Measurements from ENCODE around the gene EPC2.
"Not testable (repeated sequence)": the region's sequence is repeated elsewhere in the genome, so short reads cannot be mapped to it uniquely, and the experiment has no call there.

Gene EPC2

GRCh38 chr2:148642891-148643416 lies 1.6 kb upstream of the EPC2 start:
- DNase-seq: no peak

GRCh38 chr2:148643421-148643820 lies 1.1 kb upstream of the EPC2 start:
- no peak for DNase-seq

- DNase-seq: peak; percentile 59 to 63
Measured at GRCh38 chr2:148644883-148645538, 460 bp downstream of the EPC2 start.

- DNase-seq: peak in 1 of 2 experiments; percentile 19
Measured at GRCh38 chr2:148645539-148646230, 1.1 kb downstream of the EPC2 start.

DNA sequence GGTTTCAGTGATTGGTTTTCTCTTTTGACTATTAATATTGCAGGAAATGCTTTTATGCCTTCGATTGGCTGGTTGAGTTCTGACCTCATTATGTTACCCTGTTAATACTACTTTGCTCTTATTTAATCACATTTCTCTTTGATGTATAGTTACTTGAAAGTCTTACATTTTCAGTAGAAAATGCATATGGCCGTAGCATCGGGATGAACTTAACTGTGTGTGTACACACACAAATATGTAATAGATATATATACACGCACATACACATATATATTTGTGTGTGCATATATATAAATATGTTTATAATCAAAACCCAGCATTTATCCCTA lies 1.6 kb downstream of the EPC2 start:
- DNase-seq: peak in 1 of 2 experiments; percentile 49

- DNase-seq: not testable (repeated sequence)
Measured at GRCh38 chr2:148647711-148648110, 3.2 kb downstream of the EPC2 start.

- no peak for DNase-seq
Measured at GRCh38 chr2:148649936-148650335, 5.4 kb downstream of the EPC2 start.

- no peak for DNase-seq
Measured at GRCh38 chr2:148650881-148651280, 6.3 kb downstream of the EPC2 start.

GRCh38 chr2:148651972-148652371 lies 7.4 kb downstream of the EPC2 start:
- DNase-seq: no peak

DNA sequence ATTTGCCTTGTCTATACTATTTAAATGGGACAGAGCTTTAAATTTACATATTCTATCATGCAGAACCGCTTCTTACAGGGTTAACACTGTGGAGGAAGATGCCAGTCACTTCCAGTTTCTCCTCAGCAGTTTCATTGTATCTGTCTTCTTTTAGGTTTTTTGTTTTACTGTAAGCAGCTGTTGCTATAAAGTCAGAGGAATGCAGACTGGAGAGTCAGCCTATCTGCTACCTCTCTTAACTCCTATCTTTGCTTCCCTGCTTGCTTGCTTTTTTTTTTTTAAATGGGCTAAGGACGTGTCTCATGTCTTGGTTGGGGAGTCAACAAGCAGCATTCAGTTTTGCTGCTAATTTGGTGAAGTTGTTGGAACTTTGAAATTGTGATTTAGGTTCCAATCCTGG lies 8.9 kb downstream of the EPC2 start:
- no peak for DNase-seq

DNA sequence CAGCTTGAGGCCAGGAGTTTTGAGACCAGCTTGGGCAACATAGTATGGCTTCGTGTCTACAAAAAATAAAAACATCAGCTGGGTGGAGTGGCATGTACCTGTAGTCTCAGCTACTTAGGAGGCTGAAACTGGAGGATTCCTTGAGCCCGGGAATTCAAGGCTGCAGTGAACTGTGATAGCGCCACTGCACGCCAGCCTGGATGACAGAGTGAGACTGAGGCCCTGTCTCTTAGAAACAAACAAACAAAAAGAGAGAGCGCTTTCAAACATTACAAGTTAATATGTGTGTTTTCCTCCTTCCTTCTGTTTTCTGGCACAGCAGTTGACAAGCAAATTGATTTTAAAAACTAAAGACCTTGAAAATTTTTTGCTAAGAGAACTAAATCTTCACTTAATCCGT lies 9.9 kb downstream of the EPC2 start:
- DNase-seq: no peak

DNA sequence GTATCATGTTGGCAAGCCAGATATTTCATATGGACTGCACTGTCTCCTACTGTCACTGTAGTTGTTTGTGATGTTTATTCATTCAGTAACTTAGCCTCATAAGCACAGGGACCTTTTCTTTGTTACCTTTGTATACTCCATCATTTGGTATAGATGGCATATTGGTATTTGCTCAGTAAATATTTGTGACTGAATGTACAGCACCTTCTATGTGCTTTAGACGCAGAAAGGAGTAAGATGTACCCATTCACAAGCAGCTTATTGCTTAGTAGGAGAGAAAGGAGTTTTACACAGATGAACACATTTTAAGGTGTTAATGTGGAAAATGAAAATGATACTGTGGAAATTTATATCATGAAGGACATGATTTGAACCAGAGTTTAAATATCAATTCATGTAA lies 12.0 kb downstream of the EPC2 start:
- no peak for DNase-seq

- no peak for DNase-seq
Measured at GRCh38 chr2:148658807-148659722, 14.5 kb downstream of the EPC2 start.

GRCh38 chr2:148660999-148661398 lies 16.4 kb downstream of the EPC2 start:
- no peak for DNase-seq

DNA sequence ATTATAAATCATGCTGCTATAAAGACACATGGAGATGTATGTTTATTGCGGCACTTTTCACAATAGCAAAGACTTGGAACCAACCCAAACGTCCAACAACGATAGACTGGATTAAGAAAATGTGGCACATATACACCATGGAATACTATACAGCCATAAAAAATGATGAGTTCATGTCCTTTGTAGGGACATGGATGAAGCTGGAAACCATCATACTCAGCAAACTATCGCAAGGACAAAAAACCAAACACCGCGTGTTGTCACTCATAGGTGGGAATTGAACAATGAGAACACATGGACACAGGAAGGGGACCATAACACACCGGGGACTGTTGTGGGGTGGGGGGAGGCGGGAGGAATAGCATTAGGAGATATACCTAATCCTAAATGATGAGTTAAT lies 17.8 kb downstream of the EPC2 start:
- not testable (repeated sequence) for DNase-seq

- no peak for DNase-seq
Measured at GRCh38 chr2:148664229-148664628, 19.7 kb downstream of the EPC2 start.

DNA sequence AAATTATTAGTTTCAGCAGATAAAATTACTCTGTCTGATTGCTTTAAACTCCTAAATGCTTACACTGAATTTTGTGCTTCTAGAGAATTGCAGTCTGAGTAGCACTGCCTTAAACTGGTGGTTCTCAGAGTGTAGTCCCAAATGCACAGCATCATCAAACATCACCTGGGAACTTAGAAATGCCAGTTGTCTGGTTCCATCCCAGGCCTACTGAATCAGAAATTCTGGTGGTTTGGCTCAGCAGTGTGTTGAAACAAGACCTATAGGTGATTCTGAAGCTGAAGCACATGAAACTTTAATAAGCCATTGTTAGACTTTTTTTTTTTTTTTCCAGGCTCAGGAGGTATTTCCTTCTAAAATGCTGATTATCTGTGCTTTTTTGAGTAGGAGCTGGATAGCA lies 22.0 kb downstream of the EPC2 start:
- no peak for DNase-seq

GRCh38 chr2:148667113-148667836 lies 22.7 kb downstream of the EPC2 start:
- DNase-seq: no peak

DNA sequence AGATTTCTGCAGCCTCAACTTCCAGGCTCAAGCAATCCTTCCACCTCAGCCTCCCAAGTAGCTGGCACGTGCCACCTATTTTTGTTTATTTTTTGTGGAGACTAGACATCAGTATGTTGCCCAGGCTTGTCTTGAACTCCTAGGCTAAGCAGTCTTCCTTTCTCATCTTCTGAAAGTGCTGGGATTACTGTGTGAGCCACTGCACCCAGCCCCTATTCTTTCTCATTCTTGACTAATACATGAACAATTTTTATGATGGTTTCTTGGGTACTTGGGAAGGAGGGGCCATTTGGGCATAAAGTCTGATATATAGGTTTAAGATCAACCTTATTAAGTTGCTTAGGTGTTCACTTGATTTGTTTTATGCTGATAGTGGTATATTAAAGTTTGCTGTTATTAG lies 26.2 kb downstream of the EPC2 start:
- no peak for DNase-seq

- DNase-seq: no peak
Measured at GRCh38 chr2:148674063-148675020, 29.8 kb downstream of the EPC2 start.

DNA sequence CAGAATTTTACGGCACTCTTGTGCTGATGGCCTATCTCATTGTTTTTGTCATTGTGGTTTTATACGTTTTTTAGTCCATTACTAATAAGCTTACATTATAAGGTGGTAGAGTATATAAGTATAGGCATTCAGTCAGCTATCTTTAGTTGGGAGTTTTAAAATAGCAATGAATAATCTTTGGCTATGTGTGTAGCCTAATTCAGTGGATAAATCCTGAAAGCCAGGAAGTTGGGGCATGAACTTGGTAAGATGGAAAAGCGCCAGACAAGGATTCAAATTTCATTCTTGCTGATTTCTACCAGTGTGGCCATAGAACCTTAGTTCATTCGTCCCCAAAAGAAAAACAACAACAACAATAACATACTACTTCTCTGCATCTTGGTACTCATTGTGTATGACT lies 31.2 kb downstream of the EPC2 start:
- DNase-seq: no peak
